ENCODE results near the gene LAG3.

The LAG3 gene

DNA sequence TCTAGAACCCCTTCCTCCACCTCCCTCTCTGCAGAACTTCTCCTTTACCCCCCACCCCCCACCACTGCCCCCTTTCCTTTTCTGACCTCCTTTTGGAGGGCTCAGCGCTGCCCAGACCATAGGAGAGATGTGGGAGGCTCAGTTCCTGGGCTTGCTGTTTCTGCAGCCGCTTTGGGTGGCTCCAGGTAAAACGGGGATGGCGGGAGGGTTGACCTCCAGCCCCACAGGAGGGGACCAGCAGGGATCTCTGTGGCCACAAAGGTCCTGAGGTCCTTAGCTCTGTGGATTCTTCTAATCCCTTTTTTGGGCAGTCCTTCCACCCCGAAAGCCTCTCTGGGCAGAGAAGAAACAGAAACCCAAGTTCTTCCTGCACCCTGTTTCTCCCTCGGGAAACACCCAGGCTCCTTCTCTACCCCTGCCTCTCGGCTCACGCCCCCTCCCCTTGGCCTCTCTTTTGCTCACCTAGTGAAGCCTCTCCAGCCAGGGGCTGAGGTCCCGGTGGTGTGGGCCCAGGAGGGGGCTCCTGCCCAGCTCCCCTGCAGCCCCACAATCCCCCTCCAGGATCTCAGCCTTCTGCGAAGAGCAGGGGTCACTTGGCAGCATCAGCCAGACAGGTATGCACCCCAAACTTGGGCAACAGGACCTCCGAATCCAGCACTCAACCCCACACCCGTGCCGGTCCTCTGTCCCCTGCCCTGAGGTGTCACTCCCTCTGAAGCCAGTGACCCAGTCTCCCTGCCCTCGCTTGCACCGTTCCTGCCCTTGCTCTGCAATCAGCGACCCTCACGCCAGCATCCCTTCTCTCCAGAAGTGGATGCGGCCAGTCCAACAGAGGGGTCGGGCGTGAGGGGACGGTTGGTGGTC lies 638 bp downstream of the LAG3 start:
- DNase-seq: no peak

DNA sequence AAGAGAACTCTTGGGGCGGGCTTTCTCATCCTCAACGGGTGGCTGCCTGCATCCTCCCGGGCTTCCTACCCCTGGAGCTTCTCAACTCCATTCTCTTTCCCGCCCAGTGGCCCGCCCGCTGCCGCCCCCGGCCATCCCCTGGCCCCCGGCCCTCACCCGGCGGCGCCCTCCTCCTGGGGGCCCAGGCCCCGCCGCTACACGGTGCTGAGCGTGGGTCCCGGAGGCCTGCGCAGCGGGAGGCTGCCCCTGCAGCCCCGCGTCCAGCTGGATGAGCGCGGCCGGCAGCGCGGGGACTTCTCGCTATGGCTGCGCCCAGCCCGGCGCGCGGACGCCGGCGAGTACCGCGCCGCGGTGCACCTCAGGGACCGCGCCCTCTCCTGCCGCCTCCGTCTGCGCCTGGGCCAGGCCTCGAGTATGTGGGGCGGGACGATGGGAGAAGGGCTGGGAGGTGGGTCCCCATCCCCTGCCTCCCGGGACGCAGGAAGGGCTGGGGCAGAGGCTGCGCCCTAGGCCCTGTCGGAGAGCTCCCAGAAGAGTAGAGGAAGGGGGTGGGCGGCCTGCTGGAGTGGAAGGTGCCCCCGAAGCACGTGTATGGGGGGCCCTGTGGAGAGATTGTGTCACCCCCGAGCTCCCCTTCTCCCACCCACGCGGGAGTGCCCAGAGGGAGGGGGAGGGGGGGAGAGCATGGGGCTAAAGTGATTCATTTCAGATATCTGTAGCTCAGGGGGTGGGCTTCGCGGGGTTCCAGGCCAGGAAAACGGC lies 1.5 kb downstream of the LAG3 start:
- no peak for DNase-seq

DNA sequence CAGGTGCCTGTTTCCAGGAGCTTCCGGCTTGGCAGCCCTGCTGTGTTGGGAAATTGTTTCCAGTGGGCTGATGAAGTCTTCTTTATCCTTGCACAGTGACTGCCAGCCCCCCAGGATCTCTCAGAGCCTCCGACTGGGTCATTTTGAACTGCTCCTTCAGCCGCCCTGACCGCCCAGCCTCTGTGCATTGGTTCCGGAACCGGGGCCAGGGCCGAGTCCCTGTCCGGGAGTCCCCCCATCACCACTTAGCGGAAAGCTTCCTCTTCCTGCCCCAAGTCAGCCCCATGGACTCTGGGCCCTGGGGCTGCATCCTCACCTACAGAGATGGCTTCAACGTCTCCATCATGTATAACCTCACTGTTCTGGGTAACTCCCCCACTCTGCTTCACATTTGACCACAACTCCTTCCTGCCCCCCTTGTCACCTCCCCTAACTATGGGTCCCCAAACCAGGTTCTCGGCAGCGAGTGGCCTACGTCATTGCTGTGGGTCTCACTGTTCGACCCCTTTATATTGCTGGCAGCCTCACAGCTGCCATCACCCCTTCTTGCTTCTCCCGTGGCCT lies 2.3 kb downstream of the LAG3 start:
- DNase-seq: peak; percentile 55

DNA sequence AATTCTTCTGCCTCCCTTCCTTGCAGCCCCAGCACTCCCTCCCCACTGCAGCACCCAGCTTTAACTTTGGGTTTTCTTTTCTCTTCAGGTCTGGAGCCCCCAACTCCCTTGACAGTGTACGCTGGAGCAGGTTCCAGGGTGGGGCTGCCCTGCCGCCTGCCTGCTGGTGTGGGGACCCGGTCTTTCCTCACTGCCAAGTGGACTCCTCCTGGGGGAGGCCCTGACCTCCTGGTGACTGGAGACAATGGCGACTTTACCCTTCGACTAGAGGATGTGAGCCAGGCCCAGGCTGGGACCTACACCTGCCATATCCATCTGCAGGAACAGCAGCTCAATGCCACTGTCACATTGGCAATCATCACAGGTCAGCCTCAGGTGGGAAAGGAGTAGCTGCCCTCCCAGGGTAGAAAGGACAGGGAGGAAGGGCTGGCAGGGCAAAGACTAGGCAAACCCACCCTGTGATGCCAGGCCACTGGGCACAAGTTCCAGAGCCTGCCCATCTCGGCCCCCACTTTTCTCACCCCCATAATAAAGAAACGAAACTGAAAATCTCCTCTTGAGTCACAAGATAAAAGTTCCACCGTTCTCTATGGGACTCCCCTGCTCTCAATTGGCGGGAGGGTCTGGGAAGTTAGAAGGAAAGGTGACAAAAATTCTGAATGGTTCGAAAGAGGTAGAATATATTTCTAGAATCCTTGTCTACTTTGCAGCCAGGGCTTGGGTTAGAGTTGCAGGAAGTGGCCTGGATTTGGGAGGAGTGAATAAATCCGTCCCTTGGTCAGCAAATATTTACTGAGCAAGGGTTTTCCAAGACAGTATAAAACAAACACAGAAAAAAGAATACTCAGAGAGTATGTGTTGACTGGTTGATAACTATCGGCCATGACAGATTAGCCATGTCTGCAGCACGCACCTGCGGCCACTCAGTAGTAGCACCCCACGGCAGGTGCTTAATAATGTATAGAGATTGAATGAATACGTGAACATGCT lies 3.2 kb downstream of the LAG3 start:
- DNase-seq: no peak

DNA sequence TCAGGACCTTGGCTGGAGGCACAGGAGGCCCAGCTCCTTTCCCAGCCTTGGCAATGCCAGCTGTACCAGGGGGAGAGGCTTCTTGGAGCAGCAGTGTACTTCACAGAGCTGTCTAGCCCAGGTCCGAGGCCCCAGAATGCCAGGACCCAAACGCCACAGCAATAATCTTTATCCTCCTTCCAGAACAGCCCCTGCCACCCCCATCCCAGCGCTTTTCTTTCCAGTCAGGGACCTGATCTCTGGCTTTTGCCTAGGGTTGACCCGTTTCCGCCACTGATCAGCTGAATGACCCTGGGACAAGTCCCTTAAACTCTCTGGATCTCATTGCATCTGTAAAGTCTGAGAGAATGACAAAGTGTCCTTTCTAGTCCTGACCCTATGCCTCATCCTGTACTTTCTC lies 5.1 kb downstream of the LAG3 start:
- DNase-seq: no peak

DNA sequence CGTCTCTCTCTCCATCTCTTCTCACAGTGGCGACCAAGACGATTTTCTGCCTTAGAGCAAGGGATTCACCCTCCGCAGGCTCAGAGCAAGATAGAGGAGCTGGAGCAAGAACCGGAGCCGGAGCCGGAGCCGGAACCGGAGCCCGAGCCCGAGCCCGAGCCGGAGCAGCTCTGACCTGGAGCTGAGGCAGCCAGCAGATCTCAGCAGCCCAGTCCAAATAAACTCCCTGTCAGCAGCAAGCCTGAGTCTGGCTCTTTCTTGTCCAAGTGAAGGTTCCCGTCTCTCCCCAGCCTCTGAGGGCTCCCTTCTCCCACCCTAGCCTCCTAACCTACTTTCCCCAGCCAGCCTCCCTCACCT lies 5.9 kb downstream of the LAG3 start:
- DNase-seq: no peak

DNA sequence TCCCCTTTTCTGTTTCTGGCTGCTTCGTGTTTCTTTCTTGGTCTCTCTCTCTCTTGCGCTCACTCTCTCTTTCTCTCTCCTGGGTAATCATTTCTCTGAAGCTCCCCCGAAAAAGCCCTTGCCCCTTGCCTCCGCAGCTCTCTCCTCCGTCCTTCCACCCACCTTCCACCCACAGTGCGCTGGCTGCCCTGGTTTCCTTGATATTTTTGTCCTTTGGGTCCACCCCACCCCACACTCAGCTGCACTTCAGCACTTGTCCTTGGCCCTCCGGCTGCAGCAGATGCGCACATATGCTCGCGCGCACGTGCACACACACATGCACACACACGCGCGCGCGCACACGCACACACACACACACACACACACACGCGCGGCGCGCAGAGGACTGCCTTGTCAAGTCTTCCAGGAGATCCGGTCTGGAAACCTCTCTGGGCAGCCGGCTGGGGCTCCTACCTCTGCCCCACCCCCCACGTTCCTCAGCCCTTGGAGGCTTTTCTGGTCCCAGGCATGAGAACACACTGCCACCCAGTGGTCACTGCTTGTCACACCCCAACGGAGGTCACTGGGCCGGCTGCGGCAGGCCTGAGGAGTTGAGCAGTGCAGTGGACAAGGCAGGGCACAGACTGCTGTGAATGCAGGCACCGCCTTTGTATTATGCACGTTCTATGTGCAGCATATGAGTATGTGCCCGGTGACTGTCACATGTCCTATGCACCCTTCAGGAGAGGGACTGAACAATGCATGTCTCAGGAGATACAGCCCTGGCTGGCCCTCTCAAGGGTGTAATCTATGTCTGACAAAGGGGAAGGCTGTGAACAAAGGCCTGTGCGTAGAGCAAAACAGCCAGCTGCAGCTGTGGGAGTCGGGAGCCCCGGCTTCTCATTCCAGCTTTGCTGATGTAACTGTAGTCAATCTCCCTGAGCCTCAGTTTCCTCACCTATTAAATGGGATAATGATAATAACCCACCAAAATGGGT lies 6.5 kb downstream of the LAG3 start:
- peak; percentile 55 for DNase-seq

DNA sequence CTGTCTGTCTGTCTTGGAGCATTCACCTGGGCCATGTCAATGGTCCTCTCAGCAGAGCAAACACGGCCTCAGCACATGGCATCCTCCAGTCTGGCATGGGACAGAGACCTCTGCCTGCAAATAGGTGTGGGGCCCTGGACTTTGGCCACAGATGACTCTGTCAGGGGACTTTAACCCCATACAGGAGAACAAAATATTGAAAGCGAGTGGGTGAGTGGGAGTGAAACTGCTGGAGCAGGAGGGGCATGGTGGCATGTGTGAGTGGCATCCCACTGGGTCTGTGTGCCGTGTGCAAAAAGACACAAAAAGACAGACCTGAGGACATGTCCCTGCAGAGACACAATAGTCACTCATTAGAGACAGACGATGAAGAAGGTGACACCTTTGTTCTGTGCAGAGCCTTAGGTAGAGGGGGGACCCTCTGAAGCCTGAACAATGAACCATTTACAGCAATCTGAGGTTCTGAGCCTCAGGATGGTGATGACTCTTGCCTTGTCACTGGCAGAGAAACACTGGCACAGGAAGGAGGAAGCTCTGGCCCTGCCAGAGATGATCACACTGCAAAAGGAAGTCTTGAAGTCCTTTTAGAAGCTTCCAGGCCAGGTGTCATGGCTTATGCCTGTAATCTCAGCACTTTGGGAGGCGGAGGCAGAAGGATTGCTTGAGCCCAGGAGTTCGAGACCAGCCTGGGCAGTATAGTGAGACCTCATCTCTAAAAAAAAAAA lies 7.5 kb downstream of the LAG3 start:
- no peak for DNase-seq

DNA sequence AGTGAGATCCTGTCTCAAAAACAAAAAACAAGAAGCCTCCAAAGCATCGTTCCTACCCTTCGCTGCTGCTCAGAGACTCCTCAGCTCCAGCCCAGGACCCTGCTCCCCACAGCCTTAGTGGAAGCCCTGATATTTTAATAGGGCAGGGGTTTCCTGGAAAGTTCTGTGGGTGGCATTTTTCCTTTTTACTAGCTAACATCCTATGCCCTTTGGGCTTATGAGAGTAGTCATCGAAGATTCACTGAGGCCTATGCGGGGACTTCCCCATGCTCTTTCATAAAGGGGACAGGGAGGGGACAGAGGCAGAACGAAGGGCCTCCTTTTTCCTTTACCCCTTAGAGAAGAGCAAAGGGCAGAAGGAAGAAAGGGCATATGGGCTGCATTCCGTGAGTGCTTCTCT lies 8.3 kb downstream of the LAG3 start:
- no peak for DNase-seq

DNA sequence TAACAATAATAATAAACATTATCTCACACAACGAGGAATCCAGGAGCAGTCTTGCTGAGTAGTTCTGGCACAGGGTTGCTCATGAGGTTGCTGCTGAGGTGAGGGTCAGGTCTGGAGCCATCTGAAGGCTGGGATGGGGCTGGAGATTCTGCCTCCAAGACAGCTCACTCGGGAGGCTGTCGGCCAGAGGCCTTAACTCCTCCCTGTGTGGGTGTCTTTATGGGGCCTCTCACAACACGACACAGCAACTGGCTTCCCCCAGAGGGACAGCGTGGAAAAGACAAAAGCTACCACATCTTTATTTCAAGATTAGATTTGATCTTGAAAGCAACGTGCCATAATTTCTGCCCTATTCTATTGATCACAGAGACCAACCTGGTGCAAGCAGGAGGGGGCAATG lies 9.8 kb downstream of the LAG3 start:
- DNase-seq: no peak

DNA sequence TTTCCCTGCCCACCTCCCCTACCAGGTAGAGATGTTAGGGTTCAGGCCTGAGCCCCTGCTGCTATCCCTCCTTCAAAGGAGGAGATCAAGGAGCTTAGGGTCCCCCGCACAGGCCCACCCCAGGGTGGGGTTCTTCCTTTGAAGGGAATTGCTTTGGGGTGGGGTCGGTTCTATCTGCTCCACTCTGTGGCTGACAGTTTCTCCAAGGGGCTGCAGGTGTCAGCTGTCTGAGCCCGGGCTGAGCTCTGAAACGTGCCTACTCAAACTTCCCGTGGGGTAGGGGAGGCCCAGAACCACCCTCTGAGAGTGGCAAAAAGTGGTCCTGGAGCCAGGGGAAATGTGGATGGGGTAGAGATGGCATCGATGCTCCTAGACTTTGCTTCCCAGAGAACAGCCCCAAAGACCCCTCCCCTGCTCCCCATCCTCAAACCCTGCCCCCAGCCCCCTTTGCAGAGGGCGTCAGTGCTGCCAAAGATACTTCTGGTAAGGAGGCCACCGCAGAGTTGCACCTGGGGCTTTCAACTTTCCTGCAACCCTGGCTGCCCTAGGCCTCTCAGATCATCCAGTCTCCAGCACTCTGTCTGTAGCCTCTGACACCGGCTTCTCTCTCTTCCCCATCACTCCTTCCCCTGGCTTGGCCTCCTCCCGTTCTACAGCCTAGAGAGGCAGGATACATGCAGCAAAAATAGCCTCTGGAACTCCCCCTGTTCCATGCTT lies 10.7 kb downstream of the LAG3 start:
- DNase-seq: no peak

DNA sequence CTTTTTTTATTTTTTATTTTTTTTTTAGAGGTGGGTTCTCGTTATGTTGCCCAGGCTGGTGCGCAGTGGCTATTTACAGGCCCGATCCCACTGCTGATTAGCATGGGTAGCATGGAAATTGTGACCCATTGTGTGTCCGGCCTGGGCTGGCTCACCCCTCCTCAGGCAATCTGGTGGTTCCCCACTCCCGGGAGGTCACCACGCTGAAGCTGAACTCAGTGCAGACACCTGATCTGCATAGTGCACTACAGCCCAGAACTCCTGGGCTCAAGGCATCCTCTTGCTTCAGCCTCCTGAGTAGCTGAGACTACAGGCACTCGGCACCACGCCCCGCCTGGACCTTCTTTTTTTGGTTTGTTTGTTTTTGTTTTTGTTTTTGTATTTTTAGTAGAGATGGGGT lies 11.5 kb downstream of the LAG3 start:
- DNase-seq: no peak

DNA sequence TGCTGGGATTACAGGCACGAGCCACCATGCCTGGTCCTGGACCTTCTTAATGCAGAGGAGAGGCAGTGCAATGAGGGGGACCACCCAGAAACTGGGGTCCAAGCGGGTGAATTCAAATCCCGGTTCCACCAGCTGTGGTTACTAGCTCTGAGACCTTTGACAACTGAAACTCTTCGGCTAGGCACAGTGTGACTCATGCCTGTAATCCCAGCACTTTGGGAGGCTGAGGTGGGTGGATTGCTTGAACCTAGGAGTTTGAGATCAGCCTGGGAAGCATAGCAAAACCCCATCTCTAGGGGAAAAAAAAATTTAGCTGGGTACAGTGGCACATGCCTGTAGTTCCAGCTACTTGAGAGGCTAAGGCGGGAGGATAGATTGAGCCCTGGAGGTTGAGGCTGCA lies 12.0 kb downstream of the LAG3 start:
- DNase-seq: no peak

DNA sequence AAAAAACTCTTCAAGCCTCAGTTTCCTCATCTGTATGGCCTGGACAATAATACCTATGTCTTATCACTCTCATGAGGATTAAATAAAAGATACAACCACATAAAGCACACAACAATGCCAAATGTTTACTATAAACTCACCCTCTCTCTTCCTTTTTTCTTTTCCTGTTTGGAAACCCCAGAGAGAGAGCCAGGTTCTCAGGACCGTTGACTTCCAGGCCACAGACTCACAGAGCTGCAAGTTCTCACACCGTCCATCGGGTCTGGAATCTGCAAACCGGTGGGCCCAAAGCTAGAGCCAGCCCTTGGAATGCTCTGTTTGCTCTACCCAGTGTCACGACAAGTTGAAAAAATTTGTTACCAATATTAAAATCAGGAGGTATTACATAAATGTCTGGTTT lies 12.4 kb downstream of the LAG3 start:
- no peak for DNase-seq

DNA sequence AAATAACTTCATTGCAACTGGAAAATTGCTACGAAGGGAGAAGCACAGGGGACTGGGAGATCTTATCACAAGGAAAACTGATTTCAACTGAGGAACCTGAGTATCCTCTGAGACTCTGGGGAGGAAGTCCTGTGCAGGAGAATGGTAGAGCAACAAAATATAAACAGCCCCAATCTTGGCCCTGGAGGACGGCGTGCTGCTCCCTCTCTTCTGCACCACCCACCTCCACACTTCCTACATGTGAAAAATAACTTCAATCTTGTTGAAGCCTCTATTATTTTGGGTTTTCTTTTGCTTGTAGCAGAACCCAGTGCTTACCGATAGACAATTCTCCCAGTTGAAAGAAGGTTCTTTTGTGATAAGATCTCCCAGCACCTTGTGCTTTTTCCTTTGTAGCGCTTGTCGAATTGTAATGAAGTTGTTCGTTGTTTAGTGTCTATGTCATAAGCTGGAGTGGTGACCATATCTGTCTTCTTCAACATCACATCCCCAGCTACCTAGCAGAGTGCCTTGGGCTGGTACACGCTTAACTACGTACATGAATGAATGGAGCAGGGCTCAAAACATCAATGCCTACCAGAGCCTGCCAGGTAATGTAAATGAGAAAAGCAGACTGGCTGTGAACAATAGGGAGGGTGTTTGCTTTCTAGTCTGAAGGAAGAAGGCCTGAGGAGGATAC lies 14.2 kb downstream of the LAG3 start:
- DNase-seq: no peak

DNA sequence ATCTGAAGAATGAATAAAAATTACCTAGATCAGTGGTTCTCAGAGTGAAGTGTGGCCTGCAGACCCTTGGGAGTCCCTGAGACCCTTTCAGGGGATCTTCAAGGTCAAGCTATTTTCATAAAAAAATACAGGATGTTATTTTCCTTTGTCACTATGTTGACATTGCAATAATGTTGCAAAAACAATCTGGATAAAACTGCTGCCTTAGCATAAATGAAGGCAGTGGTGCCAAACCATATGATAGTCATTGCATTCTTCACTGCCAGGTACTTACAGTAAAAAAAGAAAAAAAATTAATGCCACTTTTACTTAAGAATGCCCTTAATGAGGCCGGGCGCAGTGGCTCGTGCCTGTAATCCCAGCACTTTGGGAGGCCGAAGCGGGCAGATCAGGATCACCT lies 15.0 kb downstream of the LAG3 start:
- no peak for DNase-seq

DNA sequence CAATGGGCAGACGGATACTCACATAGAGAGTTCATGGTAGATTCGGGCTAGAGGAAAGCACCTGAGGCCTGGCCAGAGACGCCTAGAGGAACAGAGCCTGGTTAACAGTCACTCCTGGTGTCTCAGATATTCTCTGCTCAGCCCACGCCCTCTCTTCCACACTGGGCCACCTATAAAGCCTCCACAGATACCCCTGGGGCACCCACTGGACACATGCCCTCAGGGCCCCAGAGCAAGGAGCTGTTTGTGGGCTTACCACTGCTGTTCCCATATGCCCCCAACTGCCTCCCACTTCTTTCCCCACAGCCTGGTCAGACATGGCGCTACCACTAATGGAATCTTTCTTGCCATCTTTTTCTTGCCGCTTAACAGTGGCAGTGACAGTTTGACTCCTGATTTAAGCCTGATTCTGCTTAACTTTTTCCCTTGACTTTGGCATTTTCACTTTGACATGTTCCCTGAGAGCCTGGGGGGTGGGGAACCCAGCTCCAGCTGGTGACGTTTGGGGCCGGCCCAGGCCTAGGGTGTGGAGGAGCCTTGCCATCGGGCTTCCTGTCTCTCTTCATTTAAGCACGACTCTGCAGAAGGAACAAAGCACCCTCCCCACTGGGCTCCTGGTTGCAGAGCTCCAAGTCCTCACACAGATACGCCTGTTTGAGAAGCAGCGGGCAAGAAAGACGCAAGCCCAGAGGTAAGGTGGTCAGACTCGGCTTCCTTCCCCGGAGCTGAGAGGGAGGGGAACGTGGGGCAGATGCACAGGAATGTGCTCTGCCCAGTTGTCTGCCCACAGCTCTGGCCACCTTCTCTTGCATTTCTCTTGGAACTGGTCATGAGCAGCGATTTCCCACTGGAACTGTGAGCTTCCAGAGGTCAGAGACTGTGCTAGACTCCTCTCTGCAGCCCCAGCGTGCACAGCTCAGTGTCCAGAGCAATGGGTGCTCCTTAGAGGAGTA lies 16.9 kb downstream of the LAG3 start, which contains the start of gene CD4:
Gene CD4 (plus strand): TSS at position 557 of the 953 bp plus-strand sequence. CDS start 10,611 bp downstream, outside the sequence.
- DNase-seq: no peak

DNA sequence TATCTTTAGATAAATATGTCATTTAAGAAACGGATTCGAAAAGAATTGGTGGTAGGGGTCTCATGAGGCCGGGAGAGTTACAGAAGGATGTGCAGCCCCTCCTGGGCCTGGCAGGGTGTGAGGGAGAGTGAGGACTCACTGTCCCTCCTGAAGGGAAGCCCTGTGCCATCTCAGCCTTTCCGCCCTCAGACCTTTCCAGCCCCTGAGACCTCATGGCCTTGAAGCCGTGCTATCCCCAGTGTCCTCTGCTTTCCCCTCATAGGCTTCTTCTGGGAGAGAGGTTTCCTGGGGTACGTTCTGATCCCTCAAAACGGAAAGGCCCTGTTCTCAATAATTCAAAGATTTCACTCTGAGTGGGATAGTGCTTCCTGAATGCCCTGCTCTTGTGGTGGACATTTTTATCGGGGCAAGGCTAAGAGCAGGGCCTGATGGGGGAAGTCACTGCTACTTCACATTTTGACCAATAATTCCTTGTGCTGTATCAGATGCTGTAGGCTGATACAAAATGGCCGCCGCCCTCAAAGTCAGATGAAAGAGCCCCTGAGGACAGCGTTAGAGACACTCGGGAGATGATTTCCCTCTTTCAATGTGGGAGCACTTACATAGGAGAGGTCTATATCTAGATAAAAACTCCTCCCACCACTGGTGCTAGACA lies 18.3 kb downstream of the LAG3 start:
- no peak for DNase-seq
